Esophagus muscularis mucosa (tissue), 4 donors: Measurements from ENCODE around the gene CCR5. TPM values are rescaled to one million over a fixed set of nuclear protein-coding genes. Genes with fewer than 3 reads are reported as not detected.

Source experiments
- total RNA-seq, 4 donors: library from RNA; depleted of rRNA; stranded (reverse); fragments of >200 nt; gene quantifications; one replicate each; pipeline versions ENCODE4 v1.1.0 to v1.2.1, GENCODE V29; 2016

Gene CCR5
- total RNA-seq, 4 donors from 2014 or later = 0.39 to 3.0 (median 0.44) TPM

Other genes starting within 250 kb of the CCR5 start
- 10 to 100 TPM in 1 of 4 donors, 1 to 10 TPM in 3; 5.3 to 42.1 (median 6.5) TPM for gene CCR1, start 162.6 kb upstream of the CCR5 start, total RNA-seq
- gene CCR3, start 128.5 kb upstream of the CCR5 start, total RNA-seq = not detected
- 1 to 10 TPM in 3 of 4 donors, under 1 TPM in 1; 0.46 to 6.0 (median 2.3) TPM for gene CCR2, start 16.8 kb upstream of the CCR5 start, total RNA-seq
- gene CCRL2, start 36.3 kb downstream of the CCR5 start, total RNA-seq = 1 to 10 TPM; 1.1 to 3.0 (median 2.0) TPM
- gene LTF, start 94.0 kb downstream of the CCR5 start, total RNA-seq = 1 to 10 TPM in 1 of 4 donors, under 1 TPM in 3; 0.45 to 1.7 (median 0.87) TPM
- gene RTP3, start 127.0 kb downstream of the CCR5 start, total RNA-seq = not detected
- gene LRRC2, start 195.4 kb downstream of the CCR5 start, total RNA-seq = under 1 TPM; 0.32 to 0.83 (median 0.55) TPM
- not detected for gene FAM240A, start 241.6 kb downstream of the CCR5 start, total RNA-seq